MM.1S (cell line): ENCODE data around the gene TBX1.

Experiments used
- DNase-seq: peaks from one replicate; pipeline ENCODE4 v3.0.0-alpha.2; 2015
- H2AFZ ChIP-seq: fragments of 300-600 bp; sonication (generic); 2 replicates; pipeline ENCODE4 v1.6.0; 2016; ENCODE audit warnings: antibody characterized with exemption, low read length
- H3F3A ChIP-seq: fragments of 300-600 bp; sonication (generic); 2 replicates; pipeline ENCODE4 v1.6.1; 2016; ENCODE audit warnings: mild to moderate bottlenecking, antibody characterized with exemption, low read length, moderate library complexity, mixed read lengths; ENCODE audit not compliant: insufficient read depth
- H3K27ac ChIP-seq: fragments of 300-600 bp; sonication (generic); 2 replicates; pipeline ENCODE4 v1.5.1; 2016; ENCODE audit warnings: mild to moderate bottlenecking, low read length
- H3K27me3 ChIP-seq: fragments of 300-600 bp; sonication (generic); replicated peaks from 2 replicates; pipeline ENCODE4 v1.6.0; 2016; ENCODE audit warnings: low read length; ENCODE audit not compliant: insufficient read depth
- H3K36me3 ChIP-seq: fragments of 300-600 bp; sonication (generic); replicated peaks from 2 replicates; pipeline ENCODE4 v1.6.1; 2016; ENCODE audit warnings: mild to moderate bottlenecking, low read length, mixed read lengths; ENCODE audit not compliant: insufficient read depth
- H3K4me1 ChIP-seq: fragments of 300-600 bp; sonication (generic); 2 replicates; pipeline ENCODE4 v1.6.1; 2016; ENCODE audit warnings: low read length, mixed read lengths
- H3K4me2 ChIP-seq: fragments of 300-600 bp; sonication (generic); 2 replicates; pipeline ENCODE4 v1.6.0; 2016; ENCODE audit warnings: low read depth, low read length
- H3K4me3 ChIP-seq: fragments of 300-600 bp; sonication (generic); 2 replicates; pipeline ENCODE4 v1.5.1; 2016; ENCODE audit warnings: low read length, mixed read lengths
- H3K79me2 ChIP-seq: fragments of 300-600 bp; sonication (generic); 2 replicates; pipeline ENCODE4 v1.6.1; 2016; ENCODE audit warnings: mixed run types, low read length, mixed read lengths
- H3K9ac ChIP-seq: fragments of 300-600 bp; sonication (generic); 2 replicates; pipeline ENCODE4 v1.6.1; 2016; ENCODE audit warnings: low read length, mixed read lengths
- H3K9me2 ChIP-seq: fragments of 300-600 bp; sonication (generic); replicated peaks from 2 replicates; pipeline ENCODE4 v1.6.1; 2016; ENCODE audit warnings: mild to moderate bottlenecking, low read length, mixed read lengths; ENCODE audit not compliant: insufficient read depth
- H3K9me3 ChIP-seq: fragments of 300-600 bp; sonication (generic); replicated peaks from 2 replicates; pipeline ENCODE4 v1.6.1; 2016; ENCODE audit warnings: mild to moderate bottlenecking, low read length, mixed read lengths; ENCODE audit not compliant: insufficient read depth
- H4K20me1 ChIP-seq: fragments of 300-600 bp; sonication (generic); 2 replicates; pipeline ENCODE4 v1.6.1; 2016; ENCODE audit warnings: mild to moderate bottlenecking, low read length, moderate library complexity, mixed read lengths; ENCODE audit not compliant: insufficient read depth
- EZH2 ChIP-seq: fragments of 300-600 bp; sonication (generic); optimal IDR thresholded peaks from 2 replicates; pipeline ENCODE3; 2017; ENCODE audit warnings: low read depth, mild to moderate bottlenecking, antibody characterized with exemption, low read length, mixed read lengths
- EZH2phosphoT487 ChIP-seq: fragments of 300-600 bp; sonication (generic); IDR thresholded peaks from 2 replicates; pipeline ENCODE4 v1.6.1; 2018; ENCODE audit warnings: antibody characterized with exemption, low read length
- TF ChIP-seq, protein P1 (sequence below): fragments of 300-600 bp; sonication (generic); IDR thresholded peaks from 2 replicates; pipeline ENCODE4 v1.5.1; 2016; ENCODE audit warnings: antibody characterized with exemption, low read length, mixed read lengths

TBX1 gene

DNA sequence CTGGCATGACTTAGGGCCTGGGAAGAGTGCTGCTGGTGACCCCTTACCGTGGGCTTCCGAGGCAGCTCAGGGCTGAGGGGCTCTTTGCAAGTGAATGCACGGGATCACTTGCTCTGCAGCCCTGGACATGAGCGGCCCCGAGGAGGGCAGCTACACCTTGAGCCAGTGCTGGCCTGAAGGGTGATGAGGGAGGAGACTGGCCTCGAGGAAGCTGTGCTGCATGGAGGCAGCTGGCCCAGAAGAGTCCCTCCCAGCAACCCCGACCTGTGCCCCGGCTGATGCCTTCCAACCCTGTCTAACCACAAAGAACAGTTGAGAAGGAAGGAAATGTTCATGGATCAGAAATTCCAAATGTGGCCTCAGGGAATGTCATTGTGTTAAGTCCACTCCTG, 45.2 kb downstream of the TBX1 start:
- no peak overlapping the region for H3K27ac ChIP-seq

DNA sequence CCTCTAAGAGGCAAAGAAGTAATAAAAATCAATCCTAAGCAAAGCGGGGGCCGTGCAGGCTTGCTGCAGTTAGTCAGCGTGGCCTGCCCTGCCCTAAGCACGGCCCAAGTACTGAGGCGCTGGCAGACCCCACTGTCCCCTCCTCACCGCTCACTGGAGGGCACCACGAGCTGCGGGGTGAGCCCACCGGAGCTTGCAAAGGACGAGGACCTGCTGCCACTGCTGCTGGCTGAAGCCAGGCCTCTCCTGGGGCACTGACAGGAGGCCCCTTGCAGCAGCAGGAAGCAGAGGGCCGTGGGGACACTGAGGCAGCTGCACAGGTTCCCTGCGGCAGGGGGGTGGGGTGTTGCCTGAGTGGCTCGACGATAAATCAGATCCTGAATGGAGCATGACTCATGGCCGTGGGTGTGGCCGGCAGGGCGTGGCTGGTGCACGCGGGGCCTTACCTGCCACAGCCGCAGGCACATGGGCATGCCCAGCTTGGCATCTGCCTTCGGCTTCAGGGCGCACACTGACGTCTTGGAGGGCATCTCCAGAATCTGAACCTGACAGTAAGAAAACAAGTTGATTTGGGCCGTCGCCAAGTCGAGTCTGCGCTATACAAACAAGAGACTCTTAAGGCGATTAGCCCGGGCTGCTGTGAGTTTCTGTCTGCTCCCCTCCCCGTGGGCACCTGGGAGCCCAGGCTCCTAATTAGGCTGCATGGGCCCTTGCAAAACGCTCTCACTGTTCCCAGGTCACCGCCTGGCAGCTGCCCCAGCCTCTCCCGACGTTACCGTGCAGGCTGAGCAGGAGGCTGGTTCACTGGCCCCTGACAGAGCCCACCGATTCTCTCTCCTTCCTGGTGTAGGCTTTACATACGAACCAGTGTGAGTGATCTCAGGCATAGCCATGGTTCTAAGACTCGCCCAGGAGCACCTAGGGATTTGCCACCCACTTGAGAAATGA, 45.9 kb downstream of the TBX1 start:
- H2AFZ ChIP-seq, result no peak overlapping the region
- H3K4me2 ChIP-seq, result no peak overlapping the region
- H3K79me2 ChIP-seq, result no peaks in the 10 kb centered on the region
- no peak for DNase-seq
- no peak overlapping the region for H3K27ac ChIP-seq
- H3K9ac ChIP-seq, result no peak overlapping the region
- no peaks in the 10 kb centered on the region for H3K36me3 ChIP-seq
- TF ChIP-seq, protein P1, sequence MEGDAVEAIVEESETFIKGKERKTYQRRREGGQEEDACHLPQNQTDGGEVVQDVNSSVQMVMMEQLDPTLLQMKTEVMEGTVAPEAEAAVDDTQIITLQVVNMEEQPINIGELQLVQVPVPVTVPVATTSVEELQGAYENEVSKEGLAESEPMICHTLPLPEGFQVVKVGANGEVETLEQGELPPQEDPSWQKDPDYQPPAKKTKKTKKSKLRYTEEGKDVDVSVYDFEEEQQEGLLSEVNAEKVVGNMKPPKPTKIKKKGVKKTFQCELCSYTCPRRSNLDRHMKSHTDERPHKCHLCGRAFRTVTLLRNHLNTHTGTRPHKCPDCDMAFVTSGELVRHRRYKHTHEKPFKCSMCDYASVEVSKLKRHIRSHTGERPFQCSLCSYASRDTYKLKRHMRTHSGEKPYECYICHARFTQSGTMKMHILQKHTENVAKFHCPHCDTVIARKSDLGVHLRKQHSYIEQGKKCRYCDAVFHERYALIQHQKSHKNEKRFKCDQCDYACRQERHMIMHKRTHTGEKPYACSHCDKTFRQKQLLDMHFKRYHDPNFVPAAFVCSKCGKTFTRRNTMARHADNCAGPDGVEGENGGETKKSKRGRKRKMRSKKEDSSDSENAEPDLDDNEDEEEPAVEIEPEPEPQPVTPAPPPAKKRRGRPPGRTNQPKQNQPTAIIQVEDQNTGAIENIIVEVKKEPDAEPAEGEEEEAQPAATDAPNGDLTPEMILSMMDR, result no peak
- TF ChIP-seq EZH2phosphoT487 (no peak), EZH2 (no peak)
- no peaks in the 10 kb centered on the region for H3K9me2 ChIP-seq
- H4K20me1 ChIP-seq, result no peaks in the 10 kb centered on the region
- no peaks in the 10 kb centered on the region for H3K9me3 ChIP-seq
- no peaks in the 10 kb centered on the region for H3K4me1 ChIP-seq
- H3F3A ChIP-seq, result no peaks in the 10 kb centered on the region
- no peak overlapping the region for H3K4me3 ChIP-seq
- H3K27me3 ChIP-seq, result no peaks in the 10 kb centered on the region

More for the DNA sequence above, 45.2 kb downstream of the TBX1 start:
- no peaks in the 10 kb centered on the region for H3K9me2 ChIP-seq
- DNase-seq, result no peak
- H3F3A ChIP-seq, result no peaks in the 10 kb centered on the region
- H3K4me2 ChIP-seq, result no peak overlapping the region
- no peaks in the 10 kb centered on the region for H4K20me1 ChIP-seq
- no peaks in the 10 kb centered on the region for H3K79me2 ChIP-seq
- H3K9me3 ChIP-seq, result no peaks in the 10 kb centered on the region
- no peaks in the 10 kb centered on the region for H3K27me3 ChIP-seq
- H3K4me1 ChIP-seq, result no peaks in the 10 kb centered on the region
- TF ChIP-seq, protein P1, result no peak
- TF ChIP-seq EZH2 (no peak), EZH2phosphoT487 (no peak)
- no peak overlapping the region for H2AFZ ChIP-seq
- H3K4me3 ChIP-seq, result no peak overlapping the region
- no peak overlapping the region for H3K9ac ChIP-seq
- no peaks in the 10 kb centered on the region for H3K36me3 ChIP-seq

DNA sequence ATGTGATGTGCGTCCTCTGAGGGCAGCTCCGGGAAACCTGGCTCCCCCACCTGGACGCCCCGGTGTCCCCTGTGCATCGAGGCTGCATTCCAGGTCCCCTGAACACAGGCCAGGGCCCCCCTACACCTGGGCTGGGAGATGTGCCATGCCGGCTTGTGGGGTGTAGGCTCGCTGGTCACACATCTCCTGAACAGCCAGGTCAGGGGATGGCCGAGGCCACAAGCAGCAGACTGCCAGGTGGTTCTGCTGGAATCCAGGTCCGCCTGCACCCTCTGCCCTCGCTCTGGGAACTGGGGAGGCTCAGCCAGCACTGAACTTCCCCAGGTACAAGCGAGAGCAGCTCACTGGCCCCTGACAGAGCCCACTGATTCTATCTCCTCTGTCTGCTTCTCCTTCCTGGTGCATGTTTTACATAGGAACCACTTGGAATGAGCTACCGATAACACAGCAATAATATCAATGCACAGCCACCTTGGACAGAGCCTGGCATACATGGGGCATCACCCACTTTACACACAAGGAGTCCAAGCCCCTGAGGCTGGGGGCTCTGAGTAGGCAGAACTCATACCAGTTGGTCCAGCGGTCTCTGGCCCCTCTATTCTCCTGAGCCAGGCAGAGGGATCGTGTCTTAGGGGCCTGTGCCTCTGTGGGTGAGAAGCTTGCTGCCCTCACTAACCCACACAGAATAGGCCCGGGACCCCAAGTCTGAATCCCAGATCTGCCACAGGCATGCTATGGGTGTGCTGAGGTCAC, 46.8 kb downstream of the TBX1 start:
- H3K27ac ChIP-seq, result no peak overlapping the region
- no peak for DNase-seq
- no peaks in the 10 kb centered on the region for H3K9me3 ChIP-seq
- H3K9ac ChIP-seq, result no peak overlapping the region
- no peaks in the 10 kb centered on the region for H3K79me2 ChIP-seq
- no peak overlapping the region for H2AFZ ChIP-seq
- H3K4me1 ChIP-seq, result no peaks in the 10 kb centered on the region
- H4K20me1 ChIP-seq, result no peaks in the 10 kb centered on the region
- no peaks in the 10 kb centered on the region for H3K36me3 ChIP-seq
- no peak for TF ChIP-seq EZH2phosphoT487
- no peaks in the 10 kb centered on the region for H3F3A ChIP-seq
- H3K4me2 ChIP-seq, result no peak overlapping the region
- no peak overlapping the region for H3K4me3 ChIP-seq
- no peaks in the 10 kb centered on the region for H3K27me3 ChIP-seq
- H3K9me2 ChIP-seq, result no peaks in the 10 kb centered on the region
